ENCODE measurements around the gene C22orf42.
"Not testable (repeated sequence)": the region's sequence is repeated elsewhere in the genome, so short reads cannot be mapped to it uniquely, and the experiment has no call there.

The C22orf42 gene, protein sequence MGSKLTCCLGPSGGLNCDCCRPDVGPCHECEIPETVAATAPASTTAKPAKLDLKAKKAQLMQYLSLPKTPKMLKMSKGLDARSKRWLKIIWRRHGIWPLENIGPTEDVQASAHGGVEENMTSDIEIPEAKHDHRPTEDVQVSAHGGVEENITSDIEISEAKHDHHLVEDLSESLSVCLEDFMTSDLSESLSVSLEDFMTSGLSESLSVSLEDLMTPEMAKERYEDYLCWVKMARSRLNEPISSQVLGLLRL

GRCh38 chr22:32158712-32159533 is at the start of gene C22orf42:
Gene C22orf42, minus strand, starts transcription at chr22:32159303. Its CDS starts 88 bp downstream, at chr22:32159215.
- no peak for DNase-seq

GRCh38 chr22:32208681-32209080 is 49.6 kb upstream of the C22orf42 start:
- DNase-seq: no peak

- no peak for DNase-seq
These were observed 48.9 kb upstream of the C22orf42 start for GRCh38 chr22:32207971-32208480.

DNA sequence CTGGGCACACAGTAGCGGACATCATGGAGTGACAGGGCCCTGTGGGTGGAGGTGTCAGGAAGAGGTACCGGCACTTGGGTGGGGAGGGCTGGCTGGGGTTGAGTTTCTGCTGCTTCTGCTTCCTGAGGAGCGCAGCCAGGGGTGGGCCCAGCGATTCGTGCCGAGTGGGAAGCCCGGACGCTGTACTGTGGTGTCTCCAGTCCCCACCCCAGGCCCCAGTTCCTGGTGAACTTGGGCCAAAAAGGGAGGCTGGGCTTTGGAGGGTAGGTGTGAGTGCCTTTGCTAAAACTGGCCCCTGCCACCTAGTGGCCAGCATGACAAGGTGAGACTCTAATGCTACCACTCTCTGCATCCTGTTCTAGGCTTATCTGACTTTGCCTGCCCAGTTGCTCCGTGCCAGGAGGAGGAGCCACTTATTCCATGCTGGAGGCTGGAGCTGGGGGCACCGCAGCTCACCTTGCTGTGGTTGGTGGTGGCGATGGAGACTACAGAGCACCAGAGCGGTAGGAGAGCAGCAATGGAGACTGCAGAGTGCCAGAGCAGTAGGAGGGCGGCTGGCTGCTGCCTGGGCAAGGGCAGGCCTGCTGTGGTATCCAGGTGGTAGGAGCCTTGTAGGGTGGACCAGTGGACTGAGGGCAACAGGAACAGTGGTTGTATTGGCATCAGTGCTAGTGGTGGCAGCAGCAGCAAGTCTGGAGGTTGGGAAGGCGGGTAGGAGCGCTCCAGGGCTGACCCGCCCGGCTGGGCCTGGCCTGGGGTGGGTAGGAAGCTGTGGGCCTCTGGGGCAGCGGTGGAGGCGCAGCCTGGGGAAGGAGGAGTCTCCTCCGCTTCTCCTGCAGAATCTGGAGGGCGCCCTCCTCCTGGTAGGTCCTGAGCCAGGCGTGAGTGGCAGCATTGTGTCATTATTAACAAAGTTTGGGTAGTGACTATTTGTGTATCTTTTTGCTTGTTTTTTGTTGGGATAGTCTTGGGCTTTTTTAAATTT is 48.0 kb upstream of the C22orf42 start:
- no peak for DNase-seq

DNA sequence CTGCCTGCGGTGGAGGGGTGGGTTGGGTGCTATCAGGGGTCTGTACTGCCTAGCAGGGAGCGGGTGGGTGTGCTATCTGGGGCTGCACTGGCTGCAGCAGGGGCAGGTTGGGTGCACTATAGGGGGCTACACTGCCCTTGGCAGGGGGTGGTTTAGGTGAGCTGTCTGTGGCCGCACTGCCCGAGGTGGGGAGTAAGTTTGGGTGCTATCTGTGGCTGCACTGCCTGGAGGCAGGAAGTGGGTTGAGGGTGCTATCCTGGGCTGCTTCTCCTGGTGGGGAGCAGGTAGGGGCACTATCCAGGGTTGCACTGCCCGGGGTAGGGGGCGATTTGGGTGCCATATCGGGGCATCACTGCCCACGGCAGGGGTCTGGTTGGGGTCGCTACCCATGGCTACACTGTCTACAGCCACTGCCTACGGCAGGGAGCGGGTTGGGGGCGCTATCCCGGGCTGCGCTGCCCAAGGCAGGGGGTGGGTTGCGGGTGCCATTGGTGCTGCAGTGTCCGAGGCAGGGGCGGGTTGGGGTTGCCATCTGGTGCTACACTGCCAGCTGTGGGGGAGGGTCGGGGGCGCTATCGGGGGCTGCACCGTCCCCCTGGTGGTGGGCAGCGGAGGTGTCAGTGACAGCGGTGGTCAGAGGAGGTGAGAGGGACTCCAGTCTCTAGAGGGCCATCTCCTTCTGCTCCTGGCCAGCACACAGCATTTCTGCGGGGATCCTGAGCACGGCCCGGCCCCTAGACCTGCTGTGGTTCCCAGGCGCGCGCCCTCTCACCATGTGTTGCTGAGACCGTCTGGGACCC is 47.1 kb upstream of the C22orf42 start:
- no peak for DNase-seq

- no peak for DNase-seq
These were observed 46.0 kb upstream of the C22orf42 start, which contains the start of gene RFPL2 for GRCh38 chr22:32204856-32205722. Gene RFPL2, minus strand, starts transcription at chr22:32205073. Its CDS starts 2,622 bp downstream, at chr22:32202451.

DNA sequence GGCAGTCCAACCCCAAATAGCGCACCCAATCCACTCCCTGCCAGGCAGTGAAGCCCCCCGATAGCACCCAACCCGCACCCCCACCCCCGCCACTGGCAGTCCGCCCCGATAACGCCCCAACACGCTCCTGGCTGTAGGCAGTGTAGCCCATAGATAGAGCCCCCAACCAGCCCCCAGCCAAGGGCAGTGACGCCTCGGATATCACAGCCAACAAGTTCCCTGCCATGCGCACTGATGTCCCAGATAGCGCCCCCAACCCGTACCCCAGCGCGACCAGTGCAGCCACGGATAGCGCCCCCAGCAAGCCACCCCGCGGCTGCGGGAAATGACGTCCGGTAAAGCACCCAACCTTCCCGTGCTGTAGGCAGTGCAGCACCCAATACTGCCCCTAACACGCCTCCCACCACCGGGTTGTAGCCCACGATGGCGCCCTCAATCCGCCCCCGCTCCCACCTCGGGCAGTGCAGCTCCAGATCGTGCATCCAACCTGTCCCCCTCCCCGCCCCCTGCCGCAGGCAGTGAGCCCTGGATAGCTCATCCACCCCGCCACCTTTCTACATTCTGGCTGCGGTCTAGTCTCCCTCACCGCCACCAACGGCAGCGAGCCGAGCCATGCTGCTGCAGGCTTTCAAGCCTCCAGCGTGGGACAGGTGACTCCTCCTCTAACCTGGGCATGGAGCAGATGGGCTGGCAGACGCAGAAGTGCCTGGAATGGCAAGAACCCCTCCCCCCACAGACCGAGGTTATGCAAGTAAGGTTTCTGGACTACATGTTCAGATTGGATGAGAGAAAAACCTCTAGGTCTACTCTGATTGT is 45.1 kb upstream of the C22orf42 start:
- DNase-seq: no peak

GRCh38 chr22:32203181-32204039 is 44.3 kb upstream of the C22orf42 start:
- no peak for DNase-seq

DNA sequence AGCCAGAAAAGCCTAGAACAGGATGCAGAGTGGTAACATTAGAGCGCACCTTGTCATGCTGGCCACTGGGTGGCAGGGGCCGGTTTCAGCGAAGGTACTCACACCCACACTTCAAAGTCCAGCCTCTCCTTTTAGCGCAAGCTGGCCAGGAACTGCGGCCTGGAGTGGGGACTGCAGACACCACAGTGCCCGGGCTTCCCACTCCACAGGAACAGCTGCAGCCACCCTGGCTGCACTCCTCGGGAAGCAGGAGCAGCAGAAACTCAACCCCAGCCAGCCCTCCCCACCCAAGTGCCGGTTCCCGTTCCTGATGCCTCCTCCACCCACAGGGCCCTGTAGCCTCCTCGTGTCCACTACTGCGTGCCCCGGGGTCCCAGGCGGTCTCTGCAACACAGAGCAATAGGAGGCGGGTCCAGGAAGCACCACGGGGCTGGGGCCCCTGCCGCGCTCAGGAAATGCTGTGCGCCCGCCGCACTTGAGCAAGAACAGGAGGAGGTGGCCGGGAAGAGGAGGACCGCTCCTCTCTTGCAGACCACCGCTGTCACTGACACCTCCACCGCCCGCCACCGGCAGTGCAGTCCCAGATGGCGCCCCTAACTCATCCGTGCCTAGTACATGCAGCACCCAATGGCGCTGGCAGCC is 43.6 kb upstream of the C22orf42 start:
- DNase-seq: no peak

DNA sequence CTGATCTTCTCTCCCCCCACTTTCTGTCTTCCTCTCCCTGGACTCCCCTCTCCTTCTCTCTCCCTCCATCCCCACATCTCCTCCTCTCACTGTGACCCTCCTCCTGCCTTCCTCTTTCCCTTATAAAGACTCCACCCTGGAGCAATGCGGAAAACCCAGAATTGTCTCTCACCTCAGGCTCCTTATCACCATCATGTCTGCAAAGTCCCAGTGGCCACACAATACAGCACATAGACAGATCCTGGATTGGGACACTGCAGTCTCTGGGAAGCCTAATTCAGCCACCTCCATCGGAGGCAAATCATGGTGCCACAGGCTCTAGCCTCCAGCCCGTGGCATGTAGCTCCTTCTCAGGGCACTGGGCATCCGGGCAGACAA is 43.0 kb upstream of the C22orf42 start:
- no peak for DNase-seq

DNA sequence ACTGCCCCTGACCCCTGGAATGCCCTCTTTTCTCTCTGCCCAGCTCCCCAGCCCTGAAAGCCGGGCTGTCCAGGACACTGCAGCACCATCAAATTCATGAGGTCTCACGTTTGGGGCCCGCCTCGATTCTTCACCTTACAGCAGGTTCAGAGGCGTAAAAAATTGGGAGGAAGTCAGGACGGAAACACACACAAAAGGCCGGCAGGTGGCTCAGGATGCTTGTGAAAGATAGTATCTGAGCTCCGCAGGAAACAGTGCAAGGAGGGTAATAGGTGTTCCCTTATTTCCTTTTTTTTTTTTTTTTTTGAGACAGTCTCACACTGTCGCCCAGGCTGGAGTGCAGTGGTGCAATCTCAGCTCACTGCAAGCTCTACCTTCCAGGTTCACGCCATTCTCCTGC is 41.6 kb upstream of the C22orf42 start:
- no peak for DNase-seq

DNA sequence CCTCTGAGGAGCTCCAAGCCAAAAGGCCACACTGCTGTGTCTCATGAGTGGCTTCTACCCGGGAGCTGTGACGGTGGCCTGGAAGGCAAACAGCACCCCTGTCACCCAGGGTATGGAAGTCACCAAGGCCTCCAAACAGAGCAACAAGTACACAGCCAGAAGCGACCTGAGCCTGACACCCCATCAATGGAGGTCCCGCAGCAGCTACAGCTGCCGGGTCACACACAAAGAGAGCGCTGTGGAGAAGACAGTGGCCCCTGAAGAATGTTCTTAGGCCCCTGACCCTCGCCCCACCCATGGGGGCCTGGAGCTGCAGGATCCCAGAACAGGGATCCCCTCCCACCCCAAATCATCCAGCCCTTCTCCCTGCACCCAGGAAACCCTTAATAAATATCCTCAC is 40.9 kb upstream of the C22orf42 start:
- no peak for DNase-seq

GRCh38 chr22:32199341-32199740 is 40.2 kb upstream of the C22orf42 start:
- DNase-seq: no peak

DNA sequence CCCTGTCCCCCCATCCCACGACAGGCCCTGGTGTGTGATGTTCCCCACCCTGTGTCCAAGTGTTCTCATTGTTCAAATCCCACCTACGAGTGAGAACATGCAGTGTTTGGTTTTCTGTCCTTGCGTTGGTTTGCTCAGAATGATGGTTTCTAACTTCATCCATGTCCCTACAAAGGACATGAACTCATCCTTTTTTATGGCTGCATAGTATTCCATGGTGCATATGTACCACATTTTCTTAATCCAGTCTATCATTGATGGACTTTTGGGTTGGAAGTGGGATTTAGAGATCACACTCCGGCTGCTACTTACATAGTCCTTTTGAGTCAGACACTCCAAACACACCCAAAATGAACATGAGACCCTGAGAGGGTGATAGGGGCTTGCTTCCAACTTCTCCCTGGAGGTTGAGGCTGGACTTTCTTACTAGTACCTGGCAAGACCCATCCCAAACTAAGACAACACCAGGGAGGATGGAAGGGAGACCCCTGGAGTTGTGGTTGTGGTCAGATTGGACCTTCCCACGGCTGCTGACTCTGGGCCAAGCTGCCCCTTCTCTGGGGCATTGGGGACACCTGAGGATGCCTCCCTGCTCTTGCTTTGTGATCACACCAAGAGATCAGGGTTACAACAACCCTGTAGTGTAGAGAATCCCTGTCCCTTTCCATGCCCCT is 38.6 kb upstream of the C22orf42 start:
- DNase-seq: not testable (repeated sequence)

GRCh38 chr22:32195900-32196299 is 36.8 kb upstream of the C22orf42 start:
- not testable (repeated sequence) for DNase-seq

- not testable (repeated sequence) for DNase-seq
These were observed 34.2 kb upstream of the C22orf42 start for GRCh38 chr22:32193346-32193745.

DNA sequence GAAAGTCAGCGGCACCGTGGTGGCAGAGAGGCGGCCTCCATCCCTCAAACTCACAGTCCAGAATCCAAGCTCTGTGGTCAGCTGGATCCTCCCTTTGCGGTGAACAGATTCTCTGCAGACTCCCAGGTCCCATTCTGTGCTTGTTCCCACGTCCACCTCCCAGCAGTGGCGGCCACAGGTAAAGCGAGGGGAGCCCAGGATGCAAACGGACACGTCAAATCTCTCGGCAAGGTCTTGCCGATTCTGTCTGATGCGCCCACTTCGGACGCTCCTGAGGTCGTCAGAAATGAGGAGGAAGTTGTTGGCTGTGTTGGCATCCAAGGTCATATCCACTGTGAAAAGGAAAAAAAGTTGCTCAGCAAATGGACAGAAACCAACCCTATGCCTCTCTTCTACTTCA is 31.9 kb upstream of the C22orf42 start:
- DNase-seq: not testable (repeated sequence)

DNA sequence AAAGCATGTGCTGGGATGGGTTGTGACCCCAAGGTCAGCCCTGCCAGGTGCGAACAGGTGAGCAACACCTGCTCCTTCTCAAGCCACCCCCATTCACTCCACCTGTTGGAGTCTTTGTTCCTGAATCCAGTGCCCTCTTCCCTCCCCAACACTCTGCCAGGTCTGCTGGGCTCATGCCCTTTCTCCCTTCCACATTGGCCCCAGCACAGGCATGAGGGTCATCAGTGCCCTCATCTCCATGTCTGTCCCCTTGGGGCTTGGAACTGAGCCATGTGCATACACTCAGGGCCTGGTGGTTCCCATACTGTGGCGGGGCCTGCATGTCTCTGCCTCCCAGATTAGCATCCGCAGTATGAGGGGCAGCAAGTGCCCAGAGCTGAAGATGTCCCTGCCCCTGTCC is 26.7 kb upstream of the C22orf42 start:
- DNase-seq: no peak
